Kidney tubule cell (primary cell): ENCODE results near the gene TLE1.

Experiments used
- DNase-seq: peaks from one replicate; pipeline ENCODE4 v3.0.0-alpha.2; 2018; ENCODE audit warnings: low spot score

The TLE1 gene

GRCh38 chr9:81573415-81574321 is 115.7 kb downstream of the TLE1 start:
- DNase-seq = no peak

- no peak for DNase-seq
These were observed 119.3 kb downstream of the TLE1 start for GRCh38 chr9:81570083-81570482.

- DNase-seq = no peak
These were observed 123.2 kb downstream of the TLE1 start for GRCh38 chr9:81566074-81566698.

- no peak for DNase-seq
These were observed 123.7 kb downstream of the TLE1 start for GRCh38 chr9:81565609-81566008.

- DNase-seq = no peak
These were observed 124.2 kb downstream of the TLE1 start for GRCh38 chr9:81565144-81565543.

- no peak for DNase-seq
These were observed 124.7 kb downstream of the TLE1 start for GRCh38 chr9:81564632-81565031.

- no peak for DNase-seq
These were observed 125.6 kb downstream of the TLE1 start for GRCh38 chr9:81563739-81564138.

- DNase-seq = no peak
These were observed 126.3 kb downstream of the TLE1 start for GRCh38 chr9:81563020-81563407.

- DNase-seq = peak; percentile 99
These were observed 126.9 kb downstream of the TLE1 start for GRCh38 chr9:81562231-81563019.

GRCh38 chr9:81560851-81561732 is 128.3 kb downstream of the TLE1 start:
- no peak for DNase-seq

GRCh38 chr9:81559709-81560108 is 129.6 kb downstream of the TLE1 start:
- DNase-seq = peak; percentile 98

GRCh38 chr9:81559197-81559596 is 130.2 kb downstream of the TLE1 start:
- DNase-seq = peak; percentile 41

- DNase-seq = peak; percentile 74
These were observed 131.1 kb downstream of the TLE1 start for GRCh38 chr9:81558091-81558830.

- DNase-seq = no peak
These were observed 131.8 kb downstream of the TLE1 start for GRCh38 chr9:81557452-81558090.

- DNase-seq = no peak
These were observed 132.4 kb downstream of the TLE1 start for GRCh38 chr9:81556923-81557322.

GRCh38 chr9:81552581-81552991 is 136.8 kb downstream of the TLE1 start:
- DNase-seq = no peak

GRCh38 chr9:81550207-81550583 is 139.2 kb downstream of the TLE1 start:
- no peak for DNase-seq

GRCh38 chr9:81549500-81550206 is 139.7 kb downstream of the TLE1 start:
- DNase-seq = no peak

GRCh38 chr9:81548911-81549310 is 140.4 kb downstream of the TLE1 start:
- DNase-seq = no peak

- DNase-seq = no peak
These were observed 142.9 kb downstream of the TLE1 start for GRCh38 chr9:81546489-81546888.
